NCI-H510A (cell line): ENCODE data around the gene NPTX2.

Experiments
- DNase-seq: peaks from one replicate; lab custom pipeline; 2025; lab: John Stamatoyannopoulos, UW

Gene NPTX2

GRCh38 chr7:98619450-98620321, 2.6 kb downstream of the NPTX2 start:
- DNase-seq = peak; percentile 33

- no peak for DNase-seq
Measured at GRCh38 chr7:98621573-98622482, 4.7 kb downstream of the NPTX2 start.

- no peak for DNase-seq
Measured at GRCh38 chr7:98622926-98623325, 5.8 kb downstream of the NPTX2 start.

GRCh38 chr7:98624846-98625420, 7.8 kb downstream of the NPTX2 start:
- DNase-seq = no peak

GRCh38 chr7:98626460-98627412, 9.7 kb downstream of the NPTX2 start:
- no peak for DNase-seq

GRCh38 chr7:98627413-98627790, 10.3 kb downstream of the NPTX2 start:
- DNase-seq = no peak

- no peak for DNase-seq
Measured at GRCh38 chr7:98628418-98628817, 11.3 kb downstream of the NPTX2 start.

GRCh38 chr7:98629001-98629431, 11.9 kb downstream of the NPTX2 start:
- no peak for DNase-seq

GRCh38 chr7:98630149-98630548, 13.1 kb downstream of the NPTX2 start:
- no peak for DNase-seq

- DNase-seq = no peak
Measured at GRCh38 chr7:98630770-98631169, 13.7 kb downstream of the NPTX2 start.

- DNase-seq = no peak
Measured at GRCh38 chr7:98638853-98639252, 21.8 kb downstream of the NPTX2 start.

GRCh38 chr7:98640375-98640774, 23.3 kb downstream of the NPTX2 start:
- no peak for DNase-seq

- DNase-seq = no peak
Measured at GRCh38 chr7:98641646-98642500, 24.8 kb downstream of the NPTX2 start.

GRCh38 chr7:98643236-98643985, 26.3 kb downstream of the NPTX2 start:
- DNase-seq = no peak

GRCh38 chr7:98646465-98646864, 29.4 kb downstream of the NPTX2 start:
- DNase-seq = no peak

- DNase-seq = no peak
Measured at GRCh38 chr7:98647326-98647725, 30.2 kb downstream of the NPTX2 start.

GRCh38 chr7:98651760-98652159, 34.7 kb downstream of the NPTX2 start:
- no peak for DNase-seq

GRCh38 chr7:98653601-98654310, 36.7 kb downstream of the NPTX2 start:
- no peak for DNase-seq
